Stimulated activated CD4-positive, alpha-beta T cell treated with anti-CD3 and anti-CD28 coated beads, Interleukin-2, amount 100 ng/mL, for 24 hours (primary cell): ENCODE measurements around the gene PRLR.
"Not testable (repeated sequence)": the region's sequence is repeated elsewhere in the genome, so short reads cannot be mapped to it uniquely, and the experiment has no call there.

Experiments used
- DNase-seq, 2 donors: peaks; one replicate each; pipeline ENCODE4 v3.0.0-alpha.2; 2020

PRLR gene

GRCh38 chr5:35230038-35230611 lies at the start of gene PRLR:
TSS of gene PRLR (minus strand) at chr5:35230487. CDS start at chr5:35089620, 140,867 bp downstream.
- peak in 1 of 2 donors; percentile 7 for DNase-seq

DNA sequence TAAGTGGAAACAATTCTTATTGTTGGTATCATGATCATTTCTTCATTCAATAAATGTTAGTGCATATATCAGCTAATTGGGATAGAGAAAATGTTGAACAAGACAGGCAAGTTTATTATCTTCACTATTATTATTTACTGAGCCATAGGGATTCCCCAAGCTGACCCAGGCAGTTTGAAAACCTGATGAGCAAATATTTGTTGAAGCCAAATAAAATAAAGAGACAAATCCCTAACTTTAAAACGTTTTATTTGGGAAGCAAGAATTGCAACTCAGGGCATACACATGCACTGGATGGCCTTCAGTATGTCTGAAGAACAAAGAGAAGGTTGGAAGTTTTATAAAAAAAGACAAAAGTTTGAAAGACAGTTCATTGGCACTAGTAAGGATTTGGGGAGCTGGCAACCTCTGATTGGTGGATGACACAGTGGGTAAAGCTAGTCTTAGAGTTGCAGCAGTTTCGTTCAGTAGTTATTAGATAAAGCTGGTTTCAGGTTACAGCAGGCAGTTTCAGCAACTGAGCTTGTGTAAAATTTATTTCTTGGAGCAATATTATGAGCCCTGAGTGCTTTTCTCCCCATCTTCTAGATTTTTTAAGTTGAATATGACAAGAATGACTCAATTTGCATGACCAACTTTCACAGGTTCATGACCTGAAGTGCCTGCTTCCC lies 44.7 kb upstream of the PRLR start:
- no peak for DNase-seq

GRCh38 chr5:35269006-35269405 lies 38.7 kb upstream of the PRLR start:
- DNase-seq, result no peak

- no peak for DNase-seq
Observed at GRCh38 chr5:35266276-35266675, 36.0 kb upstream of the PRLR start.

DNA sequence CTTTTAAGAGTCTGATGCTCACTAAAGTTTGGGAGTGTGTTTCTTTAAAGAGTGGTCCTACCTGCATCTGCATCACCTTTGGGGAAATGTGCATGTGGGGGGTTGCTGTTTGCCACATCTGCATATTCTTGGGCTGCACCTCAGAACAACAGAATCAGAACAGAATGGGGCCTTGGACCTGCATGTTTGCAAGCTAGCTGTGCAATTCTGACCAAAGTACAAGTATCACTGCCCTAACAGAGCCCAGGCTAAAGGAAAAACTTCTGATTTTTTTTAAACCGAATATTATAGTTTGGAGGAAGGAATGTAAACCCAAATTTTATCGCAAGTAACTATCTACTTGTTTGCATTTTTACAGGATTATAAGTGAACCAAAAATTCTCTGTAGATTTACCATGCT lies 34.2 kb upstream of the PRLR start:
- DNase-seq, result no peak

DNA sequence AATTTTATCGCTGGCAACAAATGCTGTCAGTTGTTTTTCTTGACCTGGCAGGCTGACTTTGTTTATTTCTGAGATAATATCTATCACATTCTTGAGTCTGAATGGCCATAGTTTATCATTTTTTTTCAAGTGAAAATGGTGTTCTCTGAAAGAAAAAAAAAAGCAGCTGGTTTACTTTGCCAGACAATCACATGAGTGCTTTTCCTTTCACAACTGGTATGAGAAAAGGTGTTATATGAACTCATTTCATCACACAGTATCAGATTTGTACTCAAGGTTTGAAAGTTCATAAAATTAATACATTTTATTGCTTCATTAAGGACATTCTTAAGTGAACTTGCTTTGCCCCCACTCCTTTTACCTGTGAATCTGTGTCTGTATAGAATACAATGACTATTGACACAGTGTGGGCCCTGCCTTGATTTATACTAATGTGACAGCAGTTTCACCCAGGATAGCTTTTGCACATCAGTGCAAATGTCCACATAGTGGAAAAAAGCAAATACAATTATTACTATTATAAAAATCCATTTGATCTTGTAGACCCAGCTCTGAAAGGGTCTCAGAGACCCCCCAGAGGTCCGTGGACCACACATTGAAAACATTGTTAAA lies 33.1 kb upstream of the PRLR start:
- DNase-seq, result no peak

GRCh38 chr5:35253582-35253981 lies 23.3 kb upstream of the PRLR start:
- DNase-seq, result no peak

DNA sequence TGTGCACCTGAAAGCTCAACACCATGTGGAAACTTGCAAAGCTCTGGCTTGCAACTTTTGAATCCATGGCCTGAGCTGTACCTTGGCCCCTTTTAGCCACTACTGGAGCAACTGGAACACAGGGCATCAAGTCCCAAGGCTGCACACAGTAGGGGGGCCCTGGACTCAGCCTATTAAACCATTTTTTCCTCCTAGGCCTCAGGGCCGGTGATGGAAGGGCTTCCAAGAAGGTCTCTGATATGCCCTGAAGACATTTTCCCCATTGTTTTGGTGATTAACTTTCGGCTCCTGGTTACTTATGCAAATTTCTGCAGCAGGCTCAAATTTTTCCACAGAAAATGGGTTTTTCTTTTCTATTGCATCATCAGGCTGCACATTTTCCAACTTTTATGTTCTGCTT lies 22.7 kb upstream of the PRLR start:
- DNase-seq, result no peak

GRCh38 chr5:35248843-35249780 lies 18.8 kb upstream of the PRLR start:
- no peak for DNase-seq

GRCh38 chr5:35247648-35248034 lies 17.4 kb upstream of the PRLR start:
- DNase-seq, result no peak

DNA sequence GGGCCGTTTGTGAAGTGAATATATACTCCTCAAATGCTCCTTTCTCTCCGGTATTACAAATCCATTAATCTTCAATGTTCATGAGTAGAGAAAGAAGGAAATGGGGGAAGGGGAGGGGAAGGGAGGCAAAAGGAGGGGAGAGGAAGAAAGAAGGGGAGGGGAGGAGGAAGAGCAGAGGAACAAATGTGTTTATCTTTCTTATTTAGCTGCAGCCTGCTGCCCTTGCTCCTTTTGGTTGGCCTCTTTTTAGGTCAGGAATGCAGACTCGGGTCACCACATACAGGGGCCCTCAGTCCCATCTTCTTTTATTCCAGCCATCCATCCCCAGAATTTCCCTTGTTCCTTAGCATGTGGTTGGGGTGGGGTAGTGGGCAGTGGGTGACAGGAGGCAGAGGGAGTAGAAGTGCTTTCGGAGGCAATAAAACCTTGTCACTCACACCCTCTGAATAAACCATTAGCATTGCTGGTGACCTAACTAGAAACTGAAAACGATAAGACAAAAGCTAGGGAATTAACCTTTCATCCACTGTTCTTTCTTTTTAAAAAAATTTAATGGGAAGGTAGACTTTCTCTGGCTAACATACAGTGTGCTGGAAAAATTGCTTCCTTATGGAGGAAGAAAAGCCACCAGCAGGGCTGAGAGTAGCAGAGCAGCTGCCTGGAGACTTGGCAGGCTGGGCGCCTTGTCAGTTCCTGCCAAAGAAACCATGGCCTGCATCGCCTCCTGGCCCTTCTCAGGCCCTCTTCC lies 16.8 kb upstream of the PRLR start:
- no peak for DNase-seq

- no peak for DNase-seq
Observed at GRCh38 chr5:35246411-35246810, 16.1 kb upstream of the PRLR start.

GRCh38 chr5:35245371-35245770 lies 15.1 kb upstream of the PRLR start:
- not testable (repeated sequence) for DNase-seq

- no peak for DNase-seq
Observed at GRCh38 chr5:35244171-35244570, 13.9 kb upstream of the PRLR start.

DNA sequence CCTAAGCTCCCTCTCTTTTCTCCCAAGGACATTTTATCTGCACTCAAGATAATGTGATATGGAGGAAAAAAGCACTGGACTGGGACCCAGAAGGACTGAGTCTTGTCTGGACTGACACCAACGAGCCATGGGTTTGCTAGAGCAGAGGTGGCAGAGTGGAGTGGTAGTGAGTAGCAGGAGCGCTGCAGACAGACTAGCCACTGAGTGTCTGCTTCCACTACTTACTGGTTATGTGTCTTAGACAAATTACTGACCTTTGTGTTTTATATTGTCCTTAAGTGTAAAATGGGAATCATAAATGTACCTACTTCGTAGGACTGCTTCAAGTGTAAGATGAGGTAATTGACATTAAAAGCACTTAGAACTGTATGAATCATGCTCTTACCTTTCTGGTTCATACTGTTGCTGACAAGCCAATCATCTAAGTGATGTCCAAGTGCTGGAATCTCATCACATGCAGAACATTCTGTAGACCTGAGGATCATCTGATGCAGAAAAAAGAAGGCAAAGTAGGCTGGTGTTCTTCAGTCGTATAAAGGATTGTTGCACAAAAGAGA lies 12.5 kb upstream of the PRLR start:
- DNase-seq, result no peak

DNA sequence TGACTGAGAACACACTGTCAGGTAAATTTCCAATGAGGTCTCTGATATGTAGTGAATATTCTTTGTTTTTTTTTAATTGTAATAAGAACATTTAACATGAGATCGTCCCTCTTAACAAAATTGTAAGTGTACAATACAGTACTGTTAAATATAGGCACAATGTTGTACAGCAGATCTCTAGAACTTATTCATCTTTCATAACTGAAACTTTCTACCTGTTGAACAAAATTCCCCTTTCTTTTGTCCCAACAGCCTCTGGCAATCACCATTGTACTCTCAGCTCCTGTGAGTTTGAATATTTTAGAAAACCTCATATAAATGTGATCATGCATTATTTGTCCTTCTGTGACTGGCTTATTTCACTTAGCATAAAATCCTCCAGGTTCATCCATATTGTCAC lies 10.6 kb upstream of the PRLR start:
- DNase-seq, result no peak

DNA sequence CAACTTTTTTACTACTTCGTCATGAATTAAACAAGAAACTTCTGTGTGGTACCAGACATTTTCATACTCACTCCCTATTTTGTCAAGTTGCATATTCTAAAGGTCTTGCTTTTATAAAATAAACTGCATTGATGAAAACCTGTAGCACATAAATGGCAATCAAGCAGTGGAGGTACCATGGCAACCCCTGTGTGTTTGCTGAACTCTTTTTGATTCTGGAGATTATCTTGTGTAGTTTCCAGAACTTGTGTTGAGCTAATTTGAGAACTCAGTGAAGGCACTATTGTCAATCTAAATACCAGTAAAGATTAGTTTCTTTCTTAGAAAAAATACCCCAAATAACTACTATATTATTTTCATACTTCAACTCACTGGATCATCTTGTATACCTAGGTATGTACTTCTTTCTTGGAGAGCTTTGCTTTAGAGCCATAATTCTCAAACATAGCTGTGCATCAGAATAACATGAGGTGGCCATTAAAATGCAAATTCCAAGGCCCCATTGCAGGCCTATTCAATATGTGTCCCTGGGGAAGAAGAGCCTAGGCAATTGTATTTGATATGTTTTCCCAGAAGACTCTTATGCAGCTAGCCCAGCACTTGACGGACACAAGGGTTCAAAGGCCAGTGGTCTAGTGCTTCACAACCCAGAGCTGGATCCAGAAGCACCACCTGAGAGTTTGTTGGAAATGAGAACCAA lies 9.8 kb upstream of the PRLR start:
- no peak for DNase-seq

GRCh38 chr5:35239476-35239875 lies 9.2 kb upstream of the PRLR start:
- no peak for DNase-seq

DNA sequence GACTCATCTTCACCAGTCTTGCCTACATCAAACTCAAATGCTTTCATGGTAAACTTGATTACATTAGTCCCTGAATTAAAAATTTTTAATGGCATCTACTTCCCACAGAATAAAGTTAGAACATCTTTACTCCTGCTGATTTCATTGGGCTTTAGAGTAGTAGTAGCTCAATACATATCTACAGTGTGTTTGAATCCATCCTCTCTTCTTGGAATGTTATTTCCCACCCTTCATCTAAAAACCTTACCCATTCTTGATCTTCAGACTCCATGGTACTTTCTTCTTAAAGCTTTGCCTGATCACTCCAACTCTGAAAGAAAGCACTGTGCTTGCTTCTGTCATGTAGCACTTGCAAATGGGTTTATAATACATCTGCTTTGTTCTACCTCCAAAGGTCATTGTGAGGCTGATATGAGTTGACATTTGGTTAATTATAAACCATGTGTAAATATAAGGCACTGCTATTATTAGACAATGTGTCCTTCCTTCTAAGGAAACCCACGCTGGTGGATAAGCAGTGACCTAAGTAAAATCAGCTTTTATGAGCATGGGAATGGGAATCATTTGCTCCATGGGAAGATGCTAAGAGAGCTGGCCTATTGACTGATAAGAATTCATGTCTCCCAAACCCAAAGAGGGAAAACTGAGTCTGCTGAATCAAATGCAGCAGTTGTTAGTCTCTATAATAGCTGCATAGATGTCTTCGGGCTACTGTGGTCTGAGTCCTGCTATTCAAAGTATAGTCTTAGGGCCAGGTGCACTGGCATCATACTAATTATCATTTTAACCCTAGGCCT lies 7.5 kb upstream of the PRLR start:
- no peak for DNase-seq

DNA sequence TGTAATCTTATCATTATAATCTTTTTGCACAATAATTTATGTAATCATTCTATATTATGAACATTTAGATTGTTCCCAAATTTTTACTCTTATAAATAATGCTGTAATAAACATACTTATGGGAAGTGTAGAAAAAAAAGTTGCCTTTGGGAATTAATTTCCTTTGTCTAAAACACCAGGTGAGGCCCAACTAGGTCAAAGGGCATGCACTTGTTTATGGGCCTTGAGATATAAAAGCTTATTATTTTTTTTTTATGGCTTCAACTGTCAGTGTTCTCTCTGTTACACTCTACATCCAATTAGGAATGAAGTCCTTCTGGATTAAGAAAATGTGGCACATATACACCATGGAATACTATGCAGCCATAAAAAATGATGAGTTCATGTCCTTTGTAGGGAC lies 6.5 kb upstream of the PRLR start:
- DNase-seq, result no peak

DNA sequence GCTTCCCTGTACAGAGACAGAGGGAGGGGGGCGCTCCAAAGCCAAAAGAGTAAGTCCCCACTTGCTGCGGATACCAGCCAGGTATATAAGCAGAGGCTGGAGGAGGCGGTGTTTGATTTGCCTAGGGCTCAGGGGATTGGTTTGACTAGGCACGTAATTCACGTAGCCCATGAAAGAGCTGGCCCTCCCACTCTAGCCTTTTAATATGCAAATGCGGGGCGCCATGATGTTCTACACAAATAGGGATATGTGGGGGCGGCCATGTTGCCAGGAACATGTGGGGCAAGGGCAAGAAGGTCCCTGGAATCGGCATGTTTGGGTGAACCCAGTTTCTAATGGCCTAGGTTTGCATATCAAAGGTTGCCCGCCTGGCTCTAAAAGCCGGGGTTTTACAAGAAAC lies 3.3 kb upstream of the PRLR start:
- no peak for DNase-seq
